Osteoblast (primary cell): ENCODE data around the gene APOC1. TPM values are rescaled to one million over a fixed set of nuclear protein-coding genes. Genes with fewer than 3 reads are reported as not detected.
"Not testable (repeated sequence)": the region's sequence is repeated elsewhere in the genome, so short reads cannot be mapped to it uniquely, and the experiment has no call there.

Experiments
- DNase-seq: peaks from one replicate; pipeline ENCODE4 v3.0.0; 2011; ENCODE audit warnings: low spot score, mixed read lengths; ENCODE audit not compliant: insufficient read length; ENCODE audit errors: missing footprints
- H2AFZ ChIP-seq: 2 replicates; pipeline ENCODE4 v1.6.0; 2011; ENCODE audit warnings: mild to moderate bottlenecking, low read length
- H3K27ac ChIP-seq: 2 replicates; pipeline ENCODE4 v1.5.1; 2011; ENCODE audit warnings: mild to moderate bottlenecking, low read depth, low read length, moderate library complexity
- H3K27me3 ChIP-seq: 2 replicates; pipeline ENCODE4 v1.6.0; 2012; ENCODE audit warnings: mild to moderate bottlenecking, control low read depth, inconsistent platforms, low read length, moderate library complexity; ENCODE audit not compliant: insufficient read depth
- H3K36me3 ChIP-seq: 2 replicates; pipeline ENCODE4 v1.5.1; 2011; ENCODE audit warnings: mild to moderate bottlenecking, low read length, control low read depth, moderate library complexity; ENCODE audit not compliant: insufficient read depth
- H3K4me1 ChIP-seq: 2 replicates; pipeline ENCODE4 v1.5.1; 2011; ENCODE audit warnings: mild to moderate bottlenecking, low read length, control low read depth, moderate library complexity; ENCODE audit not compliant: insufficient read depth
- H3K4me2 ChIP-seq: 2 replicates; pipeline ENCODE4 v1.6.0; 2011; ENCODE audit warnings: mild to moderate bottlenecking, low read length; ENCODE audit not compliant: insufficient read depth
- H3K4me3 ChIP-seq: fragments of 200-600 bp; sonication (generic); 3 replicates; pipeline ENCODE4 v1.5.1; 2012; ENCODE audit warnings: mild to moderate bottlenecking, low read length, inconsistent platforms; ENCODE audit not compliant: insufficient read depth
- H3K79me2 ChIP-seq: 2 replicates; pipeline ENCODE4 v1.6.0; 2012; ENCODE audit warnings: mild to moderate bottlenecking, low read length, control low read depth, inconsistent platforms; ENCODE audit not compliant: insufficient read depth
- H3K9me3 ChIP-seq: 2 replicates; pipeline ENCODE4 v1.5.1; 2011; ENCODE audit warnings: low read depth, low read length, control low read depth
- H4K20me1 ChIP-seq: 2 replicates; pipeline ENCODE4 v1.6.0; 2012; ENCODE audit warnings: mild to moderate bottlenecking, low read length, control low read depth; ENCODE audit not compliant: insufficient read depth
- CTCF ChIP-seq: IDR thresholded peaks from 2 replicates; pipeline ENCODE4 v1.5.1; 2011; ENCODE audit warnings: mild to moderate bottlenecking, low read depth, low read length, moderate library complexity; ENCODE audit errors: extremely low read depth
- total RNA-seq: library from RNA; depleted of rRNA; stranded (reverse); fragments of >200 nt; gene quantifications from 2 replicates; pipeline ENCODE4 v1.2.3, GENCODE V29; 2012

APOC1 gene
- total RNA-seq, 1 donor, result 1.4 TPM

- Histone ChIP-seq H3K27ac (no peak overlapping the region), H3K4me1 (peaks cover 8% of the 10 kb centered on the region), H3K4me2 (no peak overlapping the region), H4K20me1 (no peaks in the 10 kb centered on the region), H3K4me3 (no peak overlapping the region), H3K79me2 (no peaks in the 10 kb centered on the region), H3K27me3 (no peaks in the 10 kb centered on the region), H3K9me3 (no peaks in the 10 kb centered on the region), H2AFZ (no peak overlapping the region), H3K36me3 (peaks cover 35% of the 10 kb centered on the region)
- TF ChIP-seq CTCF, result no peak
- peak; percentile 30 for DNase-seq
Measured at GRCh38 chr19:44879309-44880065, 34.9 kb upstream of the APOC1 start.

GRCh38 chr19:44882063-44882462, 32.3 kb upstream of the APOC1 start:
- TF ChIP-seq CTCF, result no peak
- Histone ChIP-seq H3K27ac (no peak overlapping the region), H3K79me2 (no peaks in the 10 kb centered on the region), H3K4me1 (no peaks in the 10 kb centered on the region), H2AFZ (no peak overlapping the region), H3K36me3 (peaks cover 24% of the 10 kb centered on the region), H3K9me3 (no peaks in the 10 kb centered on the region), H3K4me2 (no peak overlapping the region), H3K4me3 (no peak overlapping the region), H4K20me1 (no peaks in the 10 kb centered on the region), H3K27me3 (no peaks in the 10 kb centered on the region)
- no peak for DNase-seq

- not testable (repeated sequence) for DNase-seq, H3K9me3 ChIP-seq, H3K4me1 ChIP-seq, H3K4me3 ChIP-seq, H3K79me2 ChIP-seq, H4K20me1 ChIP-seq, H3K27me3 ChIP-seq, H3K27ac ChIP-seq, H3K4me2 ChIP-seq, H2AFZ ChIP-seq
- peaks cover 23% of the 10 kb centered on the region for H3K36me3 ChIP-seq
Measured at GRCh38 chr19:44882619-44883397, 31.6 kb upstream of the APOC1 start.

- Histone ChIP-seq H3K4me3 (no peak overlapping the region), H3K27me3 (no peaks in the 10 kb centered on the region), H3K27ac (no peak overlapping the region), H3K36me3 (peaks cover 30% of the 10 kb centered on the region), H4K20me1 (no peaks in the 10 kb centered on the region), H3K9me3 (no peaks in the 10 kb centered on the region), H2AFZ (no peak overlapping the region), H3K79me2 (no peaks in the 10 kb centered on the region), H3K4me1 (no peaks in the 10 kb centered on the region), H3K4me2 (no peak overlapping the region)
- no peak for DNase-seq
- TF ChIP-seq CTCF, result no peak
Measured at GRCh38 chr19:44883922-44884321, 30.5 kb upstream of the APOC1 start.
